H1 (cell line): ENCODE results near the gene TNFSF4. TPM values are rescaled to one million over a fixed set of nuclear protein-coding genes. Genes with fewer than 3 reads are reported as not detected.

ENCODE experiments used
- CTCF ChIA-PET: fragments of 300-600 bp; sonication (Branson Sonifier 250); formaldehyde crosslinking; loops from one replicate; lab custom pipeline; 2021; ENCODE audit not compliant: partially characterized antibody; lab: Charles Lee
- POLR2A ChIA-PET: fragments of 300-600 bp; sonication (Branson Sonifier 250); formaldehyde crosslinking; loops from one replicate; lab custom pipeline; 2021; ENCODE audit warnings: inconsistent platforms; ENCODE audit not compliant: partially characterized antibody; lab: Charles Lee
- DNase-seq, 2 experiments: peaks; one replicate each; pipeline versions ENCODE4 v3.0.0 to v3.0.0-alpha.2; 2010 to 2022; ENCODE audit warnings: low spot score in 2 of 2, low read depth in 1 of 2, mixed read lengths in 1 of 2
- FAIRE-seq: peaks from 2 replicates; lab custom pipeline; 2011; peaks lifted over from hg19 to GRCh38; lab: Jason Lieb, UNC
- H2AFZ ChIP-seq: 2 replicates; pipeline ENCODE4 v1.8.1; 2012; ENCODE audit warnings: low read length, inconsistent platforms
- H2AK5ac ChIP-seq: 2 replicates; pipeline ENCODE4 v1.6.1; 2013; ENCODE audit warnings: low read depth, low read length
- H2BK120ac ChIP-seq: replicated peaks from 2 replicates; pipeline ENCODE3; 2013; ENCODE audit warnings: low read depth, low read length, inconsistent platforms
- H2BK12ac ChIP-seq: 2 replicates; pipeline ENCODE4 v1.6.1; 2013; ENCODE audit warnings: low read depth, low read length
- H2BK15ac ChIP-seq: 2 replicates; pipeline ENCODE4 v1.6.1; 2013; ENCODE audit warnings: low read length
- H2BK20ac ChIP-seq: 2 replicates; pipeline ENCODE4 v1.6.1; 2013; ENCODE audit warnings: low read length
- H2BK5ac ChIP-seq: 2 replicates; pipeline ENCODE4 v1.6.1; 2013; ENCODE audit warnings: low read depth, low read length
- H3K14ac ChIP-seq: 2 replicates; pipeline ENCODE4 v1.6.1; 2013; ENCODE audit warnings: inconsistent platforms; ENCODE audit not compliant: insufficient read length
- H3K18ac ChIP-seq: 2 replicates; pipeline ENCODE4 v1.6.1; 2013; ENCODE audit warnings: low read length; ENCODE audit errors: extremely low read depth
- H3K23ac ChIP-seq: 2 replicates; pipeline ENCODE4 v1.6.1; 2013; ENCODE audit warnings: inconsistent platforms; ENCODE audit not compliant: insufficient read length
- H3K23me2 ChIP-seq: 2 replicates; pipeline ENCODE4 v1.6.1; 2013; ENCODE audit warnings: low read depth, low read length
- H3K27ac ChIP-seq: 2 replicates; pipeline ENCODE4 v1.6.1; 2011; ENCODE audit warnings: low read depth, low read length, inconsistent platforms
- H3K27me3 ChIP-seq, 4 experiments: replicated peaks in 1 of 4; 1 replicate in 1 of 4; 2 replicates in 3 of 4; pipeline versions ENCODE4 v1.6.1 to v1.8.1; 2011 to 2013; ENCODE audit warnings: low read length in 3 of 4, mild to moderate bottlenecking in 3 of 4, inconsistent platforms in 2 of 4, mixed read lengths in 2 of 4, moderate library complexity in 1 of 4; ENCODE audit not compliant: control insufficient read depth in 3 of 4, insufficient read depth in 3 of 4; ENCODE audit errors: extremely low read depth in 1 of 4
- H3K36me3 ChIP-seq, 4 experiments: 2 replicates each; pipeline versions ENCODE4 v1.6.1 to v1.8.1; 2011 to 2013; ENCODE audit warnings: mild to moderate bottlenecking in 4 of 4, low read length in 3 of 4, moderate library complexity in 2 of 4, control low read depth in 1 of 4, inconsistent platforms in 1 of 4; ENCODE audit not compliant: insufficient read depth in 4 of 4, control insufficient read depth in 2 of 4
- H3K4ac ChIP-seq: replicated peaks from 2 replicates; pipeline ENCODE3; 2013; ENCODE audit warnings: low read length, low read depth, mixed read lengths, inconsistent platforms; ENCODE audit not compliant: insufficient read length
- H3K4me1 ChIP-seq, 4 experiments: replicated peaks in 1 of 4; 1 replicate in 1 of 4; 2 replicates in 3 of 4; pipeline versions ENCODE4 v1.6.1 to v1.8.1; 2011 to 2013; ENCODE audit warnings: low read length in 3 of 4, inconsistent platforms in 2 of 4, mixed read lengths in 1 of 4; ENCODE audit not compliant: insufficient read depth in 4 of 4, control insufficient read depth in 3 of 4
- H3K4me2 ChIP-seq, 2 experiments: 2 replicates each; pipeline versions ENCODE4 v1.6.1 to v1.8.1; 2011 to 2013; ENCODE audit warnings: low read depth in 2 of 2, low read length in 2 of 2, control low read depth in 1 of 2, inconsistent platforms in 1 of 2, mild to moderate bottlenecking in 1 of 2; ENCODE audit not compliant: insufficient read depth in 1 of 2
- H3K4me3 ChIP-seq, 4 experiments: fragments of 200-600, 300-600 bp in 1 of 4; sonication (generic), shearing (Covaris generic), sonication (Bioruptor Twin) in 1 of 4; 2 replicates each; pipeline versions ENCODE4 v1.5.1 to v1.8.1; 2011 to 2016; ENCODE audit warnings: low read length in 4 of 4, low read depth in 3 of 4, control low read depth in 2 of 4, inconsistent platforms in 2 of 4, mild to moderate bottlenecking in 2 of 4, mixed read lengths in 1 of 4, moderate library complexity in 1 of 4; ENCODE audit not compliant: insufficient read depth in 2 of 4; ENCODE audit errors: extremely low read depth in 1 of 4
- H3K56ac ChIP-seq: replicated peaks from 2 replicates; pipeline ENCODE3; 2013; ENCODE audit warnings: low read depth, mild to moderate bottlenecking, mixed read lengths, low read length, inconsistent platforms; ENCODE audit not compliant: insufficient read length
- H3K79me1 ChIP-seq: 2 replicates; pipeline ENCODE4 v1.6.1; 2013; ENCODE audit warnings: low read depth, low read length, control low read depth
- H3K79me2 ChIP-seq, 2 experiments: 2 replicates each; pipeline versions ENCODE4 v1.6.1 to v1.8.1; 2012 to 2013; ENCODE audit warnings: low read length in 2 of 2, mild to moderate bottlenecking in 2 of 2, inconsistent platforms in 1 of 2; ENCODE audit not compliant: insufficient read depth in 2 of 2, control insufficient read depth in 1 of 2
- H3K9ac ChIP-seq, 4 experiments: replicated peaks in 1 of 4; 1 replicate in 1 of 4; 2 replicates in 3 of 4; pipeline versions ENCODE4 v1.6.1 to v1.8.1; 2011 to 2013; ENCODE audit warnings: low read depth in 3 of 4, low read length in 3 of 4, control low read depth in 2 of 4, mild to moderate bottlenecking in 2 of 4, moderate library complexity in 2 of 4, inconsistent platforms in 1 of 4; ENCODE audit errors: extremely low read depth in 1 of 4
- H3K9me3 ChIP-seq, 2 experiments: 2 replicates each; pipeline versions ENCODE4 v1.6.1 to v1.8.1; 2012 to 2013; ENCODE audit warnings: mild to moderate bottlenecking in 2 of 2, moderate library complexity in 2 of 2, control low read depth in 1 of 2, inconsistent platforms in 1 of 2, low read depth in 1 of 2, low read length in 1 of 2, mixed read lengths in 1 of 2; ENCODE audit not compliant: insufficient read depth in 2 of 2
- H4K20me1 ChIP-seq, 2 experiments: replicated peaks in 1 of 2; 2 replicates each; pipeline versions ENCODE3 to v1.8.1; 2011 to 2013; ENCODE audit warnings: inconsistent platforms in 2 of 2, low read length in 2 of 2, mild to moderate bottlenecking in 1 of 2; ENCODE audit not compliant: insufficient read depth in 2 of 2, control insufficient read depth in 1 of 2
- H4K5ac ChIP-seq: 2 replicates; pipeline ENCODE4 v1.6.1; 2013; ENCODE audit warnings: low read length, low read depth, mixed read lengths, inconsistent platforms; ENCODE audit not compliant: insufficient read length
- H4K8ac ChIP-seq: 2 replicates; pipeline ENCODE4 v1.8.0; 2013; ENCODE audit warnings: mild to moderate bottlenecking, moderate library complexity, low read length, inconsistent platforms; ENCODE audit not compliant: insufficient read depth; ENCODE audit errors: extremely low read depth
- H4K91ac ChIP-seq: replicated peaks from 2 replicates; pipeline ENCODE3; 2013; ENCODE audit warnings: low read length, mixed read lengths, inconsistent platforms; ENCODE audit not compliant: insufficient read length
- RAD21 ChIP-seq, 2 experiments: IDR thresholded peaks in 1 of 2; conservative IDR thresholded peaks in 1 of 2; 2 replicates each; pipeline ENCODE4 v1.6.1; 2011; ENCODE audit warnings: low read depth in 2 of 2, low read length in 2 of 2, improper control_type of control experiment in 1 of 2, inconsistent platforms in 1 of 2, mild to moderate bottlenecking in 1 of 2, moderate library complexity in 1 of 2
- RBBP5 ChIP-seq: IDR thresholded peaks from 2 replicates; pipeline ENCODE4 v1.7.1; 2012; ENCODE audit warnings: low read depth, mild to moderate bottlenecking, inconsistent platforms, low read length, moderate library complexity, borderline replicate concordance
- SIRT6 ChIP-seq: IDR thresholded peaks from one replicate; pipeline ENCODE4 v1.7.1; 2012; ENCODE audit warnings: low read length, inconsistent platforms
- SIX5 ChIP-seq: IDR thresholded peaks from 2 replicates; pipeline ENCODE4 v1.6.1; 2011; ENCODE audit warnings: mild to moderate bottlenecking, low read depth, low read length
- polyA plus RNA-seq, 7 experiments: library from polyadenylated mRNA; depleted of rRNA in 3 of 7; stranded (reverse) in 5 of 7; unstranded in 2 of 7; fragments of >200 nt in 5 of 7; fragments of 200-250 nt in 2 of 7; gene quantifications; 1 replicate in 5 of 7; 2 replicates in 1 of 7; 4 replicates in 1 of 7; pipeline versions ENCODE4 v1.2.1 to v1.2.3, GENCODE V29; 2011 to 2013; ENCODE audit warnings: missing spikeins in 2 of 7, mixed read lengths in 2 of 7
- total RNA-seq: library from RNA; stranded (reverse); fragmentation: NEBNext Ultra II Directional; extraction: Animal tissue kit (Norgen Biotek cat#: 25700); gene quantifications from 2 replicates; pipeline ENCODE4 v1.2.1, GENCODE V29; 2021

Gene TNFSF4
- total and polyA plus RNA-seq, 2 of the 8 experiments (the other 6 are each of a cell fraction or from before 2014, with no cell fraction given), result 0.54 to 0.63 TPM

- H3K36me3 ChIP-seq, result no peaks in the 10 kb centered on the region
- TF ChIP-seq SIRT6, result no peak
- TF ChIP-seq SIX5, result no peak
- no peak for TF ChIP-seq RAD21 (IDR thresholded peaks at IDR 0.05 in 1 of 2, conservative IDR thresholded peaks at IDR 0.05 in 1 of 2; ENCODE audit: low read depth in 2 of 2, low read length in 2 of 2)
- no peak for TF ChIP-seq RBBP5
Observed at GRCh38 chr1:173224949-173225348, 17.8 kb upstream of the TNFSF4 start.

More at GRCh38 chr1:173224949-173225348, 17.8 kb upstream of the TNFSF4 start:
- Histone ChIP-seq H3K18ac (no peak overlapping the region), H2BK15ac (no peak overlapping the region), H3K23me2 (no peaks in the 10 kb centered on the region), H3K4ac (no peak overlapping the region), H3K9me3 (peaks cover 8 to 9% of the 10 kb centered on the region in 2 experiments; a peak in 2 of 4 replicates), H3K79me2 (no peaks in the 10 kb centered on the region), H3K27me3 (no peaks in the 10 kb centered on the region), H2AFZ (no peak overlapping the region), H3K14ac (no peak overlapping the region), H3K79me1 (no peaks in the 10 kb centered on the region), H3K27ac (no peak overlapping the region), H4K5ac (no peak overlapping the region), H4K8ac (no peak overlapping the region), H3K4me3 (no peak overlapping the region), H4K20me1 (no peaks in the 10 kb centered on the region), H3K56ac (no peak overlapping the region), H2BK12ac (no peak overlapping the region), H3K23ac (no peak overlapping the region), H3K4me2 (no peak overlapping the region), H2BK5ac (no peak overlapping the region), H2BK20ac (no peak overlapping the region), H4K91ac (no peak overlapping the region), H3K4me1 (no peaks in the 10 kb centered on the region), H2BK120ac (no peak overlapping the region), H2AK5ac (no peak overlapping the region), H3K9ac (no peak overlapping the region)
- DNase-seq (no peak), FAIRE-seq (no peak)
- ChIA-PET POLR2A (no interaction called here), CTCF (no interaction called here)
